Measurements from ENCODE around the gene OSTC.

DNA sequence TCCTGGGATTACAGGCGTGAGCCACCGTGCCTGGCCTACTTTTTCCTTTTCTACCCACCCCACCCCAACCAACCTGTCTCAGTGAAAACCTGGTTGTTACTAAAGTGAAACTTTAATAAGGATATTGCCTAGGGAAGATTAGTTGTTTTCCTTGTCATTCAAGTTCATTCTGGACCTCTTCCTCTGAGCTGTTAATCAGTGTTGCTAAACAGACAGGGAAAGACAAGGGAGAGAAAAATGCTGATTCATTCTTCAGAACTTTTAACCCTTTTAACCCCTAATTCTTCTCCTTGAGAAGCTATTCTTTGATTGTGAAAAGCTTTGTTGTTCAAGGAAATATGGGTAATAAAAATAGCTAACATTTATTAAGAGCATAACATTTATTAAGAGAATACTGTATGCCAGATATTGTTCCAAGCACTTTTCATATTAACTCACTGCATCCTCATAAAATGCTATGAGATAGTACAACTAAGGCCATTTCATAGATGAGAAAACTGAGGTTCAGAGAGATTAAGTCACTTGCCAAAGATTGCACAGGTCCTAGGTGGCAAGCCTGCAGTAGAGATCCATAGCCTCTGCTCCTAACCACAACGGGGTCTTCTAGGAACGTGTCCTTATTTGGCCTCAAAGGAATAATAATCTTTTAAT, 34.8 kb downstream of the OSTC start:
- TF ChIP-seq POLR2AphosphoS5 (IDR thresholded peaks at IDR 0.05; ENCODE audit: low read depth) = no peak
- TF ChIP-seq CTCF (IDR thresholded peaks at IDR 0.05; ENCODE audit: insufficient read depth, low read length) = no peak
- no peak for TF ChIP-seq REST (IDR thresholded peaks at IDR 0.05; ENCODE audit: insufficient replicate concordance, low read depth)

Data from HL-60 (cell line).